HepG2 (cell line): Measurements from ENCODE around the gene MYO18A. TPM values are rescaled to one million over a fixed set of nuclear protein-coding genes. Genes with fewer than 3 reads are reported as not detected.

Source experiments
- AFF4 ChIP-seq: sonication (generic); formaldehyde crosslinking; IDR thresholded peaks from 2 replicates; pipeline ENCODE4 v1.4.0; 2020; ENCODE audit warnings: missing genetic modification reagents
- BORCS8-MEF2B ChIP-seq: sonication (generic); formaldehyde crosslinking; IDR thresholded peaks from 2 replicates; pipeline ENCODE4 v1.8.0; 2022; ENCODE audit warnings: mild to moderate bottlenecking, missing genetic modification reagents
- CEBPB ChIP-seq: IDR thresholded peaks from 2 replicates; pipeline ENCODE4 v1.6.1; 2011; ENCODE audit warnings: low read depth, low read length, improper control_type of control experiment, borderline replicate concordance
- CEBPG ChIP-seq: IDR thresholded peaks from 2 replicates; pipeline ENCODE4 v1.6.1; 2016
- GATA4 ChIP-seq: sonication (generic); IDR thresholded peaks from 2 replicates; pipeline ENCODE4 v1.6.1; 2016; ENCODE audit warnings: antibody characterized with exemption, low read depth, borderline replicate concordance
- GATAD2A ChIP-seq: IDR thresholded peaks from 2 replicates; pipeline ENCODE4 v1.6.1; 2016
- HNF4A ChIP-seq: sonication (generic); formaldehyde crosslinking; IDR thresholded peaks from 2 replicates; pipeline ENCODE4 v1.4.0; 2020; ENCODE audit warnings: missing genetic modification reagents
- HOXA3 ChIP-seq: sonication (generic); formaldehyde crosslinking; IDR thresholded peaks from 2 replicates; pipeline ENCODE4 v1.5.0; 2020; ENCODE audit warnings: missing genetic modification reagents
- KLF15 ChIP-seq: sonication (generic); formaldehyde crosslinking; IDR thresholded peaks from 2 replicates; pipeline ENCODE4 v1.8.1; 2023; ENCODE audit warnings: borderline replicate concordance, mild to moderate bottlenecking, inconsistent platforms, missing genetic modification reagents, mixed read lengths
- MXD4 ChIP-seq: IDR thresholded peaks from 2 replicates; pipeline ENCODE4 v1.6.1; 2016; ENCODE audit warnings: mild to moderate bottlenecking, missing biosample characterization, missing genetic modification reagents
- NR2F2 ChIP-seq: IDR thresholded peaks from 2 replicates; pipeline ENCODE4 v1.6.1; 2012; ENCODE audit warnings: low read depth, inconsistent platforms, borderline replicate concordance
- NRL ChIP-seq: sonication (generic); formaldehyde crosslinking; IDR thresholded peaks from 2 replicates; pipeline ENCODE4 v1.5.0; 2020; ENCODE audit warnings: missing genetic modification reagents, mild to moderate bottlenecking, moderate library complexity, borderline replicate concordance
- PBX3 ChIP-seq: sonication (generic); formaldehyde crosslinking; IDR thresholded peaks from 2 replicates; pipeline ENCODE4 v1.8.1; 2023; ENCODE audit warnings: missing genetic modification reagents, inconsistent platforms, borderline replicate concordance
- RAD21 ChIP-seq: fragments of 450-650 bp; formaldehyde crosslinking; IDR thresholded peaks from 2 replicates; pipeline ENCODE4 v1.5.0; 2020; ENCODE audit warnings: mild to moderate bottlenecking
- RXRB ChIP-seq: IDR thresholded peaks from 2 replicates; pipeline ENCODE4 v1.6.1; 2016; ENCODE audit warnings: borderline replicate concordance, missing genetic modification reagents, missing compliant biosample characterization
- SALL1 ChIP-seq: sonication (generic); formaldehyde crosslinking; IDR thresholded peaks from 2 replicates; pipeline ENCODE4 v1.8.0; 2022; ENCODE audit warnings: mild to moderate bottlenecking, missing genetic modification reagents
- SAP130 ChIP-seq: IDR thresholded peaks from 2 replicates; pipeline ENCODE4 v1.6.1; 2016; ENCODE audit warnings: low read depth
- SMC3 ChIP-seq: IDR thresholded peaks from 2 replicates; pipeline ENCODE4 v1.6.1; 2011; ENCODE audit warnings: low read length, improper control_type of control experiment
- SOX5 ChIP-seq: IDR thresholded peaks from 2 replicates; pipeline ENCODE4 v1.6.1; 2016; ENCODE audit warnings: borderline replicate concordance
- STAG1 ChIP-seq: sonication (generic); formaldehyde crosslinking; IDR thresholded peaks from 2 replicates; pipeline ENCODE4 v1.4.0; 2020; ENCODE audit warnings: missing genetic modification reagents
- TARDBP ChIP-seq: sonication (generic); formaldehyde crosslinking; IDR thresholded peaks from 2 replicates; pipeline ENCODE4 v1.8.0; 2022; ENCODE audit warnings: mild to moderate bottlenecking, missing genetic modification reagents
- TBX2 ChIP-seq: sonication (generic); formaldehyde crosslinking; IDR thresholded peaks from 2 replicates; pipeline ENCODE4 v1.5.0; 2020; ENCODE audit warnings: missing genetic modification reagents, mild to moderate bottlenecking, borderline replicate concordance
- TFDP1 ChIP-seq: IDR thresholded peaks from 2 replicates; pipeline ENCODE4 v1.6.1; 2016; ENCODE audit warnings: missing compliant biosample characterization, missing genetic modification reagents, borderline replicate concordance
- ZNF317 ChIP-seq: sonication (generic); formaldehyde crosslinking; IDR thresholded peaks from 2 replicates; pipeline ENCODE4 v1.5.0; 2020; ENCODE audit warnings: mild to moderate bottlenecking, missing genetic modification reagents
- ZNF367 ChIP-seq: sonication (generic); formaldehyde crosslinking; IDR thresholded peaks from 2 replicates; pipeline ENCODE4 v1.4.0; 2020; ENCODE audit warnings: missing genetic modification reagents, borderline replicate concordance
- ZNF629 ChIP-seq: sonication (generic); formaldehyde crosslinking; conservative IDR thresholded peaks from 2 replicates; pipeline ENCODE4 v1.5.0; 2020; ENCODE audit warnings: missing genetic modification reagents
- ZNF782 ChIP-seq: sonication (generic); formaldehyde crosslinking; IDR thresholded peaks from 2 replicates; pipeline ENCODE4 v1.4.0; 2020; ENCODE audit warnings: missing genetic modification reagents, mild to moderate bottlenecking, borderline replicate concordance
- ZNF891 ChIP-seq: sonication (generic); formaldehyde crosslinking; IDR thresholded peaks from 2 replicates; pipeline ENCODE4 v1.5.0; 2020; ENCODE audit warnings: mild to moderate bottlenecking, missing genetic modification reagents
- polyA plus RNA-seq, 8 experiments: library from polyadenylated mRNA; depleted of rRNA in 3 of 8; stranded (reverse) in 7 of 8; unstranded in 1 of 8; fragments of >200 nt; fragmentation: Illumina TruSeq in 4 of 8; extraction: Trizol in 4 of 8; gene quantifications; 2 replicates each; pipeline versions ENCODE4 v1.2.1 to v1.2.3, GENCODE V29; 2011 to 2016; ENCODE audit warnings: low read depth in 4 of 8, missing spikeins in 1 of 8, mixed read lengths in 1 of 8; ENCODE audit not compliant: insufficient read depth in 1 of 8
- total RNA-seq, 5 experiments: library from RNA; depleted of rRNA; stranded (reverse); fragments of >200 nt; fragmentation: Illumina TruSeq; extraction: Trizol; gene quantifications; 2 replicates each; pipeline ENCODE4 v1.2.3, GENCODE V29; 2016; ENCODE audit warnings: low read depth in 1 of 5

MYO18A gene
- total and polyA plus RNA-seq, 2 of the 13 experiments (the other 11 are each of a cell fraction or from before 2014, with no cell fraction given): 16.8 to 24.8 TPM

GRCh38 chr17:29143894-29144293 is 36.3 kb downstream of the MYO18A start (continued):
- TF ChIP-seq TFDP1 (CRISPR knock-in tag) (no peak), SOX5 (0 out of 2 replicates have a peak, but pooled peaks have one; percentile 8), CEBPB (peak; percentile 77), ZNF891 (CRISPR knock-in tag) (0 out of 2 replicates have a peak, but pooled peaks have one; percentile 55), ZNF317 (CRISPR knock-in tag) (peak; percentile 97), ZNF629 (CRISPR knock-in tag) (peak; percentile 82), TARDBP (0 out of 2 replicates have a peak, but pooled peaks have one; percentile 21), MXD4 (CRISPR knock-in tag) (0 out of 2 replicates have a peak, but pooled peaks have one; percentile 54), SALL1 (CRISPR knock-in tag) (0 out of 2 replicates have a peak, but pooled peaks have one; percentile 17), TBX2 (CRISPR knock-in tag) (0 out of 2 replicates have a peak, but pooled peaks have one; percentile 26), HOXA3 (0 out of 2 replicates have a peak, but pooled peaks have one; percentile 48), NR2F2 (no peak), SAP130 (peak; percentile 62), ZNF367 (no peak), RAD21 (CRISPR knock-in tag) (peak; percentile 51), PBX3 (CRISPR knock-in tag) (no peak), GATAD2A (CRISPR knock-in tag) (peak; percentile 13; the same call in 1 of the 2 replicates), SMC3 (peak; percentile 67), BORCS8-MEF2B (CRISPR knock-in tag) (0 out of 2 replicates have a peak, but pooled peaks have one; percentile 24), ZNF782 (CRISPR knock-in tag) (no peak), KLF15 (CRISPR knock-in tag) (no peak), RXRB (CRISPR knock-in tag) (no peak), NRL (CRISPR knock-in tag) (0 out of 2 replicates have a peak, but pooled peaks have one; percentile 32), CEBPG (peak; percentile 76), STAG1 (peak; percentile 39), GATA4 (no peak), AFF4 (CRISPR knock-in tag) (no peak), HNF4A (CRISPR knock-in tag) (peak; percentile 45; the same call in 1 of the 2 replicates)
- TF ChIP-seq, all 625 proteins: peak for 32
